ENCODE results near the gene FOXP2.

FOXP2 gene

DNA sequence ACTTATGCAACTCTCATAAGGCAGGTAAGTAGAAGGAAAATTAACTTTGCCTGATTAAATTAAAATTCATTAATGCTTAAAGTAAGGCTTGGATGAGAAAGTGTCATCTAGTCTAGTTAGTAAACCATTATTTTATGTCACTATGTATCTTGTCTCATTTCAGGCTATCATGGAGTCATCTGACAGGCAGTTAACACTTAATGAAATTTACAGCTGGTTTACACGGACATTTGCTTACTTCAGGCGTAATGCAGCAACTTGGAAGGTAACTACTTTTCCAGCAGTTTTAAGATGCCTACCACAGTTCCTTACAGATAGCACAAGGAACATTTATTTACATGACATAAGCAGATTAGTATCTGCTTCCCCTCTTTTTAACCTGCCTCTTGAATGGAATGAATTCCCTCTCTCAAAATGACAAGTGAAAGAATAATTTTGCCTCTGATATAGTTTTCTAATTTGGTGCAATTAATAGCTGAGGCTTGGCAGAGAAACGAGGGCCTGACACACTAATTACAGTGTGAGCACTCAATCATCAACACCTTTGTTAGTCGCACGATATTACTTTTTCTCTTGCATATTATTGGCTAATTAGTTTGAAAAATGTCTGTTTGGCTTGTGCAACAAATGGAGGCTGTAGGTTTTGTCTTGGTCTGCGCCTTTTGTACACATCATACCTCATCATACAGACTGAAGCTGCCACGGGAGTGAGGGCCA, 245.0 kb downstream of the FOXP2 start:
- DNase-seq, result no peak

DNA sequence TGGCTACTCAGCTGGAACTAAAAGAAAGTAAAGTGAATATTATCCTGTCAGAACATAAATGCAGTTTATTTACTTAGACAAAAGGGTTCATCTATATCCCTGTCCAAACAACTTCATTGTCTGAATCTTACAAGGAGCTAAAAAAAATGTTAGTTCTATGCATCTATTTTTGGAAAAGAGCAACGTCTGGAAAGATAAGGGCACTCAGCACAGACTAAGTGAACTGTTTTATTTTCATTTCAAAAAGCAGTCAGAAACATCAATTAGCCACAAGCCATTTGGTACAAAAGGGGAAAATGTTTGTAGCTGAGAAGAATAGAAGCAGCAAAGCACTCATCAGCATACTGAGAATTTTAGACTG, 245.5 kb downstream of the FOXP2 start:
- DNase-seq, result no peak

DNA sequence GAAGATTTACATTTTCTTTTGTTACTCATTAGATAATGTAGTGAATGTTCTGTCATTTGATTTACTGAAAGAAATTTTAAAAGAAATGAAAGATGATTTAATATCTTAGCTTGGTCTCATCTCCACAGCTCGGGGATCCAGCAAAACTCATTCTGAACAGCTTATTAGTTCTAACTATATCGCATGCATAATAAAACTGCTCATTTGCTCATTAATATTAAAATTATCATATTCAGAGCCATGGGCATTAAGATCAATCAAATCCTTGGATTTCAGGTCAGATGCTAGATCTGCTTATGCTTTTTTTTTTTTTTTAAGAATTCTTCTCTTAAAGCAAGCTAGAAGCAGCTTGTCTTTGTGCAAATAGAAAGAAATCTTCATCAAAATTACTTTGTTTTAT, 246.1 kb downstream of the FOXP2 start:
- no peak for DNase-seq

GRCh38 chr7:114662002-114662677, 247.5 kb downstream of the FOXP2 start:
- no peak for DNase-seq

GRCh38 chr7:114663502-114663901, 248.9 kb downstream of the FOXP2 start:
- DNase-seq, result peak; percentile 4

- no peak for DNase-seq
Measured at GRCh38 chr7:114670676-114671075, 256.1 kb downstream of the FOXP2 start.

DNA sequence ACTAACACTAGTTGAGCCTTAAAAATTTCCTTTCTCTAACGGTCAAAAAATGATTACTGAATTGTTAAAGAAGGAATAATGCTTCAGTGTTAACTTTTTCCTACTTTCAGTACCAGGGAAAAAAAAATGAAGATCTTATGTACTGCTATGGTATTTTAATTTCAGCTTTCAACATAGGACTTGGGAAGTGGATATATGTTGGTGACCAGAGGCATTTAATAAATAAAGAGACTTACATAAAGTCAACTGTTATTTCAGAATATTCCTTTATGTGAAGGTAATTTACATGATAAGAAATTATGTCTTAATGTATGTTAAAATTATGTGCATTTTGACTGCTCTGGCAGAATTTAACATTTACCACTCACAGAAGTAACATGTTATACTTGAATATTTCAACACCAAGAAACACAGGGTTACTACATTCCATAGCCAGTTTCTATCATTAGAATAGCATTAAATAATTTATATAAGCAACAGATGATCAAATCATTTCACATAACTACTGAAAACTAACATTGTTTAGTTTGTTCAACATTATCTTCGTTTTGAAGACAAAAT, 257.0 kb downstream of the FOXP2 start:
- DNase-seq, result no peak

DNA sequence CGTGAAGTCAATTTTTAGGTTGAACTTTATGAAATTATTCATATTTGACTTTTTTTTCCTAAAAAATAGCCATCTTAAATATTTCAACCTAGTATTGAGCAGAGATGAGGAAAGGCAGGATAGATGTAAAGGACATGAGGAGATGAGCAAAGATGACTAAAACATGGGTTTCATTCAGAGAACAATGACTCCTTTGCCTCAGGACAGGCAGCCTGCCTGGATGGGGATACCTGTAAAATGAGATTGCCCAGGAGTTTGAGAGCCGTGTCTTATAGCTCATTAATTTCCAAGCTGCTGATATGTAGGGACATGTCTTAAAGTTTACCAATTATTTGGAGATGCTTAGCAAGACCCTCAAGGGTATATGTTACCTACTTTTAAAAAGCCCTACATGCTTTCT, 263.5 kb downstream of the FOXP2 start:
- no peak for DNase-seq

DNA sequence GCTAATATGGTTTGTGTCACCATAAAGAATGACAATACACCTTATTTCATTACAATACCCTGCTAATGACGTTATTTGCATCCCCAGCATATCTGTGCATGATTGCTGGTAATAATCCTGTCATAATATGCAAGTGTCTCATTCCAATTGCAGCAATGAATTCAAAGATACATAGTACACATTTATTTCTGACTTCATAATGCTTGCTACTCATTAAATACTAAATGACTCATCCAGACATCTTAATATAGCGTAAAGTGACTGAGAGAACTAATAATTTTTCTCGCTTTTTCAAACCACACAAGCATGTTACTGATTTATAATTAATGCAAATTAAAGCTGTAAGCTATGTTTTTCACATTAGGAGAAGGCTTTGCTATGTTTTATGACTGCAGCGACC, 272.6 kb downstream of the FOXP2 start:
- no peak for DNase-seq

DNA sequence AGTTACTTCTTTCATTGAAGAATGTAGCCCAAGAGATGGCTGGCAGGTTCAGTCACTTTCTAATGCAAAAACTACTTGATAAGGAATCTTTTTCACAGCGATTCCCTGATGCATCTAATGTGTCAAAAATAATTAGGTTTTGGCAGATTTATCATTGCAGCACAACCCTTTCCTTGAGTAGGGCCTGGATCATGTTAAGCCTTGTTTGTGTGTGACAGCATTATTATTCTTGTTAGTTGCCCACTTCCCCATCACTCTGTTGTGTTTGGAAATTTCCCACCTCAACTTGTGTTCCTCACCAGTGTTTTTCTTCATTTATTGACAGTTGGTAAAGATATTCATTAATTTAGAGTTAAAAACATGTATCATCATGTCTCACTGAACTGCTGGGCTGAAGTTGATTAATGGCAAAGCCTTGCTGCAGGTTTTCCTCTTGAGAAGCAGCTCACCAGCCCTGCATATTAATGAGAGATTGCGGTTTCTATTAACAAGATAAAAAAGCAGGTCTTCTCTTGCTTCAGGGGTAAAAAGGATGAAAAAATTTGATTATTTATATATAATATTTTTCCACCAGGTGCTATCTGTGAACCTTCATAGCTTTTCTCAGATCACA, 273.9 kb downstream of the FOXP2 start:
- no peak for DNase-seq

GRCh38 chr7:114689406-114689805, 274.8 kb downstream of the FOXP2 start:
- no peak for DNase-seq

DNA sequence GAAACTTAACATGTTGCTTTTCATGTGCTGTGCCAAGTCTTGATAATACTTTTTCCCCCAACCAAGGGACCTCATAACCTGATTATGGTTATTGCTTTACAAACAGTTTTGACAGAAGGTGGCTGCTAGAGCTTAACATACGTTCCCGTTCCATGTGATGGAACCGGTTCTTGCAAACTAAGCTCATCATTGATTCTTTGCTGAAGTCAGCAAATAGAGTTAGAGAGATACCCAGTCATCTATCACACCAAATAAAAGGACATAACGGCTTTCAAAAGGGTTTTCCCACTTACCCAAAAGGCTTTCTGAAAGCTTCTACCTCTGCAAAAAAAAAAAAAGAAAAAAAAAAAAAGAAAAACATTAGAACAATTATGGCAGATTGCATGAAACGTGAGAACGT, 277.0 kb downstream of the FOXP2 start:
- no peak for DNase-seq

DNA sequence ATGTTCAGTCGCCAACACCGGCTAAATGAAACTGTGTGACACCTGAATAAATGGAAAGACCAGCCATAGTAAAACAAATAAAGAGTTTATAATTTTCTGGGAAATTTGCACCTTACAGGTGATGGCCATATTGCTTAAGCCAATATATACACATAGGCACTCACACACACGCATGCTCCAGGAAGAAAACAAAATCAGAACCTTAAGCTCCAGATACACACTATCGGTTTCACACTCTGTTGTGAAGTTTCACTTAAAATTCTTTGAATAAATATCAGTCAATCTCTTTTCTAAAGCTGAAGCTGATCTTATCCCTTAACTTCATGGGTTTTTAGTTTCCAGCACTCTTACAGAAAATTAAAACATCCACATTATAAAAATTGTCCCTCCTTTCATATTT, 280.6 kb downstream of the FOXP2 start:
- no peak for DNase-seq

- DNase-seq, result no peak
Measured at GRCh38 chr7:114700247-114700928, 285.8 kb downstream of the FOXP2 start.

DNA sequence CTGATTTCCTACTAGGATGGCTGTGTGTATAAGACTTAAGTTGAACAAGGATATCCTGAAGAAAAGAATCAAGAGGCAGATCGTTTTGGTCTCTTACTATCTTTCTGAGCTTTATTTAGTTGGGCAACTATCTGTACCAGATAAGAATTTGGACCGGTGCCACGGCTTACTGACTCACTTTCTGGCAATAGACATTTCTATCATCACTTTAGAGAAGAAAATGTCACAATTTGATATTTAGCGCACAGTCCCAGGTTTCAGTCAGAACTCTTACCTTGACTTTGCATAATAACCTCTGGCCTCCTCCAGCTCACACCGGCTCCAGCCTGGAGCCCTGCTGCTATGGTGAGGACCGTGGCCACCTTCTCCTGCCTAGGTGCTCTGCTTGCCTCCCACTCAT, 289.1 kb downstream of the FOXP2 start:
- peak; percentile 26 for DNase-seq

- no peak for DNase-seq
Measured at GRCh38 chr7:114708646-114709045, 294.0 kb downstream of the FOXP2 start.

GRCh38 chr7:114710499-114710898, 295.9 kb downstream of the FOXP2 start:
- DNase-seq, result no peak

GRCh38 chr7:114711241-114711640, 296.6 kb downstream of the FOXP2 start:
- DNase-seq, result peak; percentile 13

- peak; percentile 51 for DNase-seq
Measured at GRCh38 chr7:114715907-114716306, 301.3 kb downstream of the FOXP2 start.

- no peak for DNase-seq
Measured at GRCh38 chr7:114718861-114719260, 304.2 kb downstream of the FOXP2 start.

GRCh38 chr7:114720725-114721124, 306.1 kb downstream of the FOXP2 start:
- DNase-seq, result no peak

DNA sequence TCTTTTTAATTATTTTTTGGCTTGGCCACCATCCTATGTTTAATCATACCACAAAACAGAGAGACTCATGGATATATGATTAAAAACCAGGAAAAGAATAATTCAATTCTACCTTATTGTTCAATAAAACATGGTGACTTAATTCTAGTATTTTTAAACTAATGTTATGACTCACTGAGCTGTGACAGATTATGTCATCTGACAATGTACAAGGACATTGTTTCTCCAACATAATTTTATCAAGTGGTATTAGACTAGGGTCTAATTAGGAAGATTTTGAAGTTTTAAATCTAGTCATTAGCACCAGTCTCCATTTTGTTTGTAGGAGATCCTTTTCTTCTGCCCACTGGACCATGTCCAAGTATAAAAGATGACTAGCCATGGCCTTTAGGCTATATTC, 307.9 kb downstream of the FOXP2 start:
- no peak for DNase-seq

DNA sequence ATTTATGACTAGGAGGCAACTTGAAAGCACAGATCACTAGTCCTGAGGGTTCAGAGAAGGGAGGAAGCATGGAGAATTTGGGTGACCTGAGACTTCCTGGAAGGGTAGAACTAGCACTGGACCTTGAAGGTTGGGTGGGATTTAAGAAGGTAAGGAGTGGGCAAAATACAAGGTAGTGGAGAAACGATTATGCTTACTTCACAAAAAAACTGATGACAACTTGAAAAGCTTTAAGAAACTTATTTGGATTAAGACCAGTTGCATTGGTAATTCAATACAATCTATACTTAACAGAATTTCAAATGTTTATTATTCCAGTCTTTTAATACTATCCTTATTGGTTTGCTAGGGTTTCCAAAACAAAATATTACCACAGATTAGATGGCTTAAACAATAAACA, 308.7 kb downstream of the FOXP2 start:
- DNase-seq, result no peak

GRCh38 chr7:114740095-114740494, 325.5 kb downstream of the FOXP2 start:
- DNase-seq, result no peak
